GM10266 (cell line): ENCODE data around the gene CACHD1.

Source experiments
- DNase-seq: peaks from one replicate; pipeline ENCODE4 v3.0.0; 2012; ENCODE audit errors: extremely low spot score
- TF ChIP-seq, protein P1 (sequence below): IDR thresholded peaks from 2 replicates; pipeline ENCODE4 v1.5.1; 2012; ENCODE audit warnings: mild to moderate bottlenecking, low read depth; ENCODE audit not compliant: control insufficient read depth, insufficient read depth; ENCODE audit errors: missing control alignments

CACHD1 gene

GRCh38 chr1:64555947-64556346, 86.0 kb downstream of the CACHD1 start:
- no peak for DNase-seq
- TF ChIP-seq, protein P1, sequence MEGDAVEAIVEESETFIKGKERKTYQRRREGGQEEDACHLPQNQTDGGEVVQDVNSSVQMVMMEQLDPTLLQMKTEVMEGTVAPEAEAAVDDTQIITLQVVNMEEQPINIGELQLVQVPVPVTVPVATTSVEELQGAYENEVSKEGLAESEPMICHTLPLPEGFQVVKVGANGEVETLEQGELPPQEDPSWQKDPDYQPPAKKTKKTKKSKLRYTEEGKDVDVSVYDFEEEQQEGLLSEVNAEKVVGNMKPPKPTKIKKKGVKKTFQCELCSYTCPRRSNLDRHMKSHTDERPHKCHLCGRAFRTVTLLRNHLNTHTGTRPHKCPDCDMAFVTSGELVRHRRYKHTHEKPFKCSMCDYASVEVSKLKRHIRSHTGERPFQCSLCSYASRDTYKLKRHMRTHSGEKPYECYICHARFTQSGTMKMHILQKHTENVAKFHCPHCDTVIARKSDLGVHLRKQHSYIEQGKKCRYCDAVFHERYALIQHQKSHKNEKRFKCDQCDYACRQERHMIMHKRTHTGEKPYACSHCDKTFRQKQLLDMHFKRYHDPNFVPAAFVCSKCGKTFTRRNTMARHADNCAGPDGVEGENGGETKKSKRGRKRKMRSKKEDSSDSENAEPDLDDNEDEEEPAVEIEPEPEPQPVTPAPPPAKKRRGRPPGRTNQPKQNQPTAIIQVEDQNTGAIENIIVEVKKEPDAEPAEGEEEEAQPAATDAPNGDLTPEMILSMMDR, result no peak

GRCh38 chr1:64561993-64562392, 92.1 kb downstream of the CACHD1 start:
- DNase-seq, result no peak
- TF ChIP-seq, protein P1, result no peak

- TF ChIP-seq, protein P1, result no peak
- DNase-seq, result no peak
Observed at GRCh38 chr1:64563958-64564565, 94.1 kb downstream of the CACHD1 start.

DNA sequence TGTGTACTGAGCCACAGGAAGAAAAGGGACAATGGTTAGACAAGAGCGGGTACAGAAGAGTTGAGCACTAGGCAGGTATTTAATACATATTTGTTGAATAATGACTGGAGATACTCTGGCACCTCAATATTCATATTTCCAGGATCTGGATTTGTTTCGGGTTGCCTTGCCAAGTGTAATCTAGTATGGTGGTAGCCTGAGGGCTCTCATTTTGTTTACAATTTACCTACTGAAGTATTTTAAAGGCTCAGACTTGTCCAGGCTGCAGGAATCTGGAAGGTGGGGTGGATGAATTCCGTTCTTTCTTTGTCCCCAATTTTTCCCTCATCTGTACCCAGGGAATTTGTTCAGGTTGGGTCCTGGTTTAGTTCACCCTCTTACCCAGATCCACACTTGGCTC, 95.0 kb downstream of the CACHD1 start:
- TF ChIP-seq, protein P1, result no peak
- no peak for DNase-seq

DNA sequence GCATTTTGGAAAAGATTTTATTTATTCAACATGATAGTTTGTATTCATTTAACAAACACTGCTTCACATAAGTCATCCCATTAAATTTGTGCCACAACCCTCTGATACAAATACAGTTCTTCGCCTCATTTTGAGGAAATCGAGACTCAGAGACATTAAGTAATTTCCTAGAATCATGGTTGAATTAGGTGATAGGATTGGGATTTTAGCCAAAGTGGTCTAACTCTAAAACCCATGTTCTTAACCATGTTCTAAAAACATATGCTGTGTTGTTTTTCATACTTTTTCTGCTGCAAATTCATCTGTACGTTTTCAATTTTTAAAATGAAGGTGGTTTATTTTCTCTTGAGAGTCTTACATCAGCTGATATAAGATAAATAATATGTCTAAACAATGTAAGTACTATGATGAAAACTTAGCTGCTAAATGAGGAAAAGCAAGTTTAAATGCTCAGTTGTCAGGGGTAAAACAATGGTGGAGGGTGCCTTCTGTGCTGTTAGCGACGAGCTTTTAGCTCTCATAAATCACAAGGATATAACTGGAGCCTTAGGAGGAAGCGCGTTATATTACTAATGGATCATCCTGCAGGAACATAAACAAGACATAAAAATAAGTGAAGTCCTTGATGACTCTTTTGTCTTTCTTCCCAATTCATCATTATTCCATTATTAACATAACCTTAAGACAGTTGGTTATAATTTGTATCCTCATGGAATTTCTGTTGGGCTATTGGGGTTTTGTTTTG, 97.7 kb downstream of the CACHD1 start:
- DNase-seq, result no peak
- TF ChIP-seq, protein P1, result no peak

DNA sequence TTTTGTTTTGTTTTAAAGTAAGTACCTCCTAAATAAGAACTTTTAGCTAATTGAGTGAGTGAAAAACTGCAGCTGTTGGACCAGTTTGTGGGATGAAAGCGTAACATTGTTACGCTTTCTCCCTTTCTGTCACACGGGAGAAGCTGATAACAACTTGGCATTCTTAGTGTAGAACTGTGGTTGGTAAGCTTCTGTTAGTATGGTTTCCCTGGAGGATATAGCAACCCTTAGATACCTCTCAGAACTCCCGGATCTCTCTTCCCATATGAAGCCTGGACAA, 98.2 kb downstream of the CACHD1 start:
- no peak for DNase-seq
- TF ChIP-seq, protein P1, result no peak

GRCh38 chr1:64569411-64569810, 99.5 kb downstream of the CACHD1 start:
- no peak for DNase-seq

More at GRCh38 chr1:64569411-64569810, 99.5 kb downstream of the CACHD1 start:
- TF ChIP-seq, protein P1, result no peak
